ENCODE data around the gene RHBDF2.
"Not testable (repeated sequence)": the region's sequence is repeated elsewhere in the genome, so short reads cannot be mapped to it uniquely, and the experiment has no call there.

The RHBDF2 gene

GRCh38 chr17:76538281-76538931 is 37.2 kb upstream of the RHBDF2 start:
- no peak for DNase-seq (ENCODE audit: low spot score)

- no peak for DNase-seq (ENCODE audit: low spot score)
Observed at GRCh38 chr17:76537578-76538280, 36.5 kb upstream of the RHBDF2 start, which contains the start of gene CYGB. Gene CYGB, minus strand, starts transcription at chr17:76537709. Its CDS starts 167 bp downstream, at chr17:76537542.

DNA sequence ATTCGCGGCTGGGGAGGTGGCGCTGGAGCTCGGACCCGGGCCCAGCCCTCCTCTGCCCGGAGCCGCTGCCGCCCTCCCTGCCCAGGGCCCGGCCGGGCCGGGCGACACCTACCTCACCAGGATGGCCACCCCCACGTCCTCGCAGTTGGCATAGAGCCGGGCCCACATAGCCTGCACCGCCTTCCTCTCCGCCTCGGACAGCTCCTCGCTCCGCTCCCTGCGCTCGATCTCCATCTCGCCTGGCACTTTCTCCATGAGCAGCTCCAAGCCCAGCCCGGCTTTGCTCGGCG is 36.0 kb upstream of the RHBDF2 start:
- DNase-seq (ENCODE audit: low spot score) = no peak

DNA sequence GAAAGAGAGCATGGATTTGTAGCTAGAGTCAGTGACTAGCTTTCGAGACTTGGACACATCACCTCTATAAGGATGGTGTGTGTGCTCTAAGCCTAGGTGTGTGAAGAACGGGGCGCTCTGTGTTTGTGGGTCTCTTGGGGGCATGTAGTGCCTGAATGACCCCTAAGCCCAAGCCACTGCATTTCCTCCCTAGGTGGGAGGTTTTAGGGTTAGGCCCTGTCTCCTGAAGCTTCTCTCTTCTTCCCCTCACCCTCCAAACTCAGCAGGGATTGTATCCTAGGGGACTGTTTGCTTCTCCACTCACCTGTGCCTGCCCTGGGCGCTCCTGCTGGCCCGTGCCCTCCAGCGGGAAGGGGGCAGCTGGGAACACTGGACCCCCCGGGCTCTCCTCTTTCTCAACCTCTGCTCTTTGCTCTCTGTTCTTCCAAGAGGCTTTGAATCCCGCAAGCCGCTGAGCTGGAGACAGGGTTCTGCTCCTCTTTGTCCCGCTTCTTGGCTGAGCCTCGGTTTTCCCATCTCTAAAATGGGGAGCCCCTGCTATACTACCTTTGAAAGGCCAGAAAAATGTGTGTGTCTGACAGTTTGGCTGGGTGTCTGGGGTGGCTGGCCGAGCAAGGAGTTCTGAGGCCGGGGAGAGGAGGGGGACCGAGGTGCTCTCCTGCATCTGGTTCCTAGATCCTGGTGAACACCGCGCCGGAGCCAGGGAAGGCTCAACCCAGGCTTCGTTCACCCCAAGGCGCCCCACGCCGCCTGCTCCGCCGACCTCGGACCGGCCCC is 35.5 kb upstream of the RHBDF2 start:
- no peak for DNase-seq (ENCODE audit: low spot score)

- DNase-seq (ENCODE audit: low spot score) = no peak
Observed at GRCh38 chr17:76535788-76536510, 34.7 kb upstream of the RHBDF2 start.

DNA sequence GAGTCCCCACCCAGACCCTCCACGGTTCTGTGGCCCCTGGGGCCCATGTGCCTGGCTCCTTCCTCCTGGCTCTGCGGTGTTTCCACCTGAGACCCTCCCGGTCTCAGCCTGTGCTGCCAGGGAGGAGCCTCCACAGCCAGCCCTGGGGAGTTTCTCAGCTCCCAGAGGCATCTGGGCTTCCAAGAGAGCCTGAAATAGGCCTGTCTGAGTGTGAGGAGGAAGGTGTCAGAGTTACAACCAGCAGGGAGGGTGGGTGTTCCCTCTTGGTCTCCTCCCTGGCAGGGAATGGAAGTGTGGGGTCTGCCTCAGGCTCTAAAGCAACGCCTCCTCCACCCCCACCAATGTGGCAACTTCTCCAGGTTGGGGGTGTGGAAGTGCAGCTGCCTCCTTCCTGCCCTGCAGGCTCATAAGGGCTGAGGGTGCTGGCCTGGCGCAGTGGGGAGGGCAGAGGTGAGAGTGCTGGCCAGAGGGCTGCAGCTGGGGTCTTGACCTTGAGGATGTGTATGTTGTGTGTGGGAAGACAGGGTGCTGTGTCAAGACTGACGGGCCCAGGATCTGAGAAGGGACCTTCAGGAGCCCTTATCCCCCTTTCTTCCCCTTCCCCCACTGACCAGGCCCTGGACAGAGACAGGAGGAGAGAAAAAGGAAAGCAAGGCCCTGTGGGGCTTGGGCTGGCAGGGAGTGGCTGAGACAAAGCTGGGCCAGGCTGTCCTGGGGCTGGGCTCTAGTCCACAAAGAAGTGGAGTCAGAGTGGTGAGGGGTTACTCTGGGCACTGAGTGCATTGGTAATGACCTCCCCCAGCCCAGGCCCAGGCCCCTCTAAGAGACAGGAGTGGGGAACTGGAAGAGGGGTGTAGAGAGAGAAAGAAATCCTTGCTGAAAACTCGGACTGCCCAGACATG is 33.9 kb upstream of the RHBDF2 start:
- no peak for DNase-seq (ENCODE audit: low spot score)

- DNase-seq (ENCODE audit: low spot score) = not testable (repeated sequence)
Observed at GRCh38 chr17:76533640-76534359, 32.6 kb upstream of the RHBDF2 start.

- no peak for DNase-seq (ENCODE audit: low spot score)
Observed at GRCh38 chr17:76532072-76532651, 30.9 kb upstream of the RHBDF2 start.

- DNase-seq (ENCODE audit: low spot score) = no peak
Observed at GRCh38 chr17:76531486-76532038, 30.3 kb upstream of the RHBDF2 start.

- DNase-seq (ENCODE audit: low spot score) = no peak
Observed at GRCh38 chr17:76530811-76531485, 29.7 kb upstream of the RHBDF2 start.

DNA sequence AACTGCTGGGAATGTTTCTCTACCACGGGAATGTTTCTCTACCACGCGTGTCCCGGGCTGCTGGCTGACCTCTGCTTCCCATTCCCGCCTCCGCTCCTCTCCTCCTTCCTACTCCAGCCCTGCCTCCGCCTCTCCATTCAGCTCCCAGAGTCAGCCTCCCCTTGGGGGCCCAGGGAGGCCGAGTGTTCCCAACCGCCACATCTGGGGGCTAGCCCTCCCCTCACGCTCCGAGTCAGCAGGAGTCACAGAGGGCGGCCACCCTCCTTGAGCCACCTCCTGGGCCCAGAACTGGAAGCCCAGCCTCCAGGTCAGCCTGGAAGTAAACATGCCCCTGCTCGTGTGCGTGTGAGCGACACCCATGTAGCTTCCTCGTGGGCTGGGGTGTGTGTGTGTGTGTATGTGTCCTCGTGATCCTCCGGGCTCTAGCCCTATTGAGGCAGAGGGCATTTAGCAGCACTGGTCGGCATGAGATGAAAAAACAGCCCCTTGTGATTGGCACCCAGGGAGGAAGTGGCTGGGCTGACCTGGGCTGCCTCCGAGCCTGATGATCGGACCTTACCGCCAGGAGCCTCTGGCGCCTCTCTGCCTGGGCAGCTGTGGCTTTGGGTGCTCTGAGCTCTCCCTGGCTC is 29.0 kb upstream of the RHBDF2 start:
- DNase-seq (ENCODE audit: low spot score) = no peak

DNA sequence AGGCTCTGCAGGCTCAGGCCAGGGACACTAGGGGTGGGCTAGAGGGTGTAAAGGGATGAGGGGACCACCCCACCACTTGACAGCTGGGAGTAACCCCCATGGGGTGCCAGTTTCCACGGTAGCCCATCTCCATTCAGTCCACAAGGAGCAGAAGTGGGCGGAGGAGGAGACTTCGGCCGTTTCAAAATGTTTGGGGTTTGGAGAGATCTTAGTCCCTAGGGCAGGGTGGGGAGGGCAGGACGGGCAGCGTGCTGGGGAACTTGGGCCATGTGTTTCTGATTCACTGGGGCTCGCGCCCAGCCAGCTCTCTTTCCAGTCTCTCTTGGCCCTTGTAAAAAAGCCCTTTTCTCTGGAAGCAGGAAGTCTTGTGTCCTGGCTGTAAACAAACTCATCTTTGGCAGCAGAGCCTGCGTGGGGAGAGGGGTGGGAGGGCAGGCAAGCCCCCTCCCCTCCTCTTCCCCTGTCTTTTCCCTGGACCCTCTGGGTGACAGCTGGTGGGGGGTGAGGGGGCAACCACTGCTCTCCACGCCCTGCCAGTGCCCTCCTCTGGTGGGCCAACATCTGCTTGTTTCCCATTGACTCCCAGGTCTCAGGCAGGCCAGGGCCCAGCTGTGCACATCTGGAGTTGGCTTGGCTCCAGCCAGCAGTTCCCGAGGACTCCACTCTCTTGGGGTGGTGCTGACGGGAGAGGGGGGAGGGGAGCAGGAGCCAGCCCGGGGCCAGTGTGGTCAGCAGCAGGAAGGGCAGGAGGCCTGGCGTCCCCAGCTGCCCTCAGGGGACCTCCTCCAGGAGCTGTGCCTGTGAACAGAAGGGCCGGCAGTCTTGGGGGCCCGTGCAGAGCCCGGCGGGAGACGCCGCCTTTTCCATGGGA is 28.2 kb upstream of the RHBDF2 start:
- DNase-seq (ENCODE audit: low spot score) = no peak

DNA sequence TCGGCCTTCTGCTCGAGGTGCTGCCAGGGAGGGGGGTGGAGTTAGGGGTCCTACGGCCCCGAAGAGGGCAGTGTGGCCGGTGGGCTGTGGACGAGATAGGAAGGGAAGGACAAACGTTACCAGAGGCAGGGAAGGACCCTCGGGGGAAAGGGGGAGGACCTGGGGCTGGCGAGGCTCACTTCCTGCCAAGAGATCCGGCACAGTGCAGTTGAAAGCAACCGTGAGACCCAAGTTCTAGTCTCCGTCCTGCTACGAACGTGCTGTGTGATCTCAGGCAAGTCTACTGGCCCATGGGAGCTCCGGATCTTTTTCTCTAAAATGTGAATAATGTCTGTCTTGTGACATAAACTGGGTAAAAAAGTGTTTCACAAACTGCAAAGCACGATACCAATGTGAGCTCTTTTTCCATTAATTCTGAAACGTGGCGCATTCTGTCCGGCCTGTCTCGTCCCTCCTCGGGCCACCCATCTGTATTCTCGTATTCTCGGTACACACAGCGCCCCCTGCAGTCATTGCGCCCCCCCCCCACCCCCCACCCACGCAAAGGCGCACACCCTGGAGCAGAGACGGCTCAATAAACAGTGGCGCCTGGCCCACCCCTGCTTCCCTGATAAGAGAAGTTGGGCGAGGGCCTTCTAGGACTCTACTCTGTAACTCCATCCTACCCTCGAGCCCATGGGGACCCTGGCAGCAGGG is 27.5 kb upstream of the RHBDF2 start:
- DNase-seq (ENCODE audit: low spot score) = no peak

DNA sequence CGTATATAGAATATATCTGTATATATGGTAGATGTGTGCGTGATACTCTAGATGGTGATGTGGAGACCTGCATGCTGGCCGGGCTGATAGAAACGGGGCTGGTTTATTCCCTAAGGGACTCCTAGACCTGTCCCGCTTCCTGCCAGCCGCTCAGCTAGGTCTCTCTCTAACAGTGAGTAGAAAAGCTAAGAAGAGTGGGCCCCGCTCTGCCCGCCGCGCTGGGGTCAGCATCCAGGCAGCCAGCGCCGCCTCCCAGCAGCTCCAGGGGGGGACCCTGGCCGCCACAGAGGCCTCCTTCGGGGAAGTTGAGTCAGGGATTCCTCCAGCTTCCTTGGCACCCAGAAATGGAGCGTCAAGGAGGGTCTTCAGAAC is 26.9 kb upstream of the RHBDF2 start:
- no peak for DNase-seq (ENCODE audit: low spot score)

DNA sequence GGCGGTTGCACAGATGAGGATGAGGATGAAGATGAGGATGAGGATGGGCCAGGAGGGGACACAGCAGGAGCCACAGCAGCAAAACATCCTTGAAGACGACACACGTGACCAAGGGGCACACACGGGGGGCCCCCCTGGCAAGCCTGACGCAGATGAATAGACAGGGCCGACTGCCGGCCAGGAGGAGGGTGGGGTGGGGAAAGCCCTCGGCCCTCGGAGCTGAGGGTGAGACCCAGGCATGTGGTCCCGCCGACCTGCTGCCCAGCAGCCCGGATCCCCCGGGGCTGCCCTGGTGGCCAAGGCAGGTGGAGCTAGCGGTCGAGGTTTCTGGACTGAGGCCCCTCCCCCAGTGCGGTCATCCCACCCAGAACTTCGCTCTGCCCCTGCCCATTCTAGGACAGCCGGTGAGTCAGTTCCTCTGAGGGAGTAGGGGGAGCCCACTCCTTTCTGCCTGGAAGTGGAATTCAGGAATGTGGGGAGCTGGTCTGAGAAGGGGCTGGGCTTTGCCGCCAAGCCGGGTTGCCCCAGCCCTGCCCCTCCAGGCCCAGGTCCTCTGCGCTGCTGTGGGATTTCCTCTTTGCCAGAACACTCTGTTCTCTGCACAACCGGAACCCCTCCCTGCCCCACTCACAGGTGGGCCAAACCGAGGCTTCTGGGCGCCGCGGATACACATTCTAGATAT is 26.3 kb upstream of the RHBDF2 start:
- no peak for DNase-seq (ENCODE audit: low spot score)

- DNase-seq (ENCODE audit: low spot score) = not testable (repeated sequence)
Observed at GRCh38 chr17:76527016-76527415, 25.8 kb upstream of the RHBDF2 start.

DNA sequence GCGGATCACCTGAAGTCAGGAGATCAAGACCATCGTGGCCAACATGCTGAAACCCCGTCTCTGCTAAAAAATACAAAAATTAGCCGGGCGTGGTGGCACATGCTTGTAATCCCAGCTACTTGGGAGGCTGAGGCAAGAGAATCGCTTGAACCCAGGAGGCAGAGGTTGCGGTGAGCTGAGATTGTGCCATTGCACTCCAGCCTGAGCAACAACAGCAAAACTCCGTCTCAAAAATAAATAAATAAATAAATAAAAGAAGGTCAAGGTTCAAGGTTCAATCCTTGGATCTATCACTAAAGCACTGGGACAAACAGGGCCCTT is 24.2 kb upstream of the RHBDF2 start:
- DNase-seq (ENCODE audit: low spot score) = not testable (repeated sequence)

Data from putamen (tissue), 1 donor.